ENCODE results near the gene FAM174C.
"Not testable (repeated sequence)": the region's sequence is repeated elsewhere in the genome, so short reads cannot be mapped to it uniquely, and the experiment has no call there.

Gene FAM174C

GRCh38 chr19:1288833-1289685 lies 13.7 kb downstream of the FAM174C start:
- DNase-seq, result no peak

- DNase-seq, result no peak
Observed at GRCh38 chr19:1289686-1290025, 14.3 kb downstream of the FAM174C start.

- no peak for DNase-seq
Observed at GRCh38 chr19:1290196-1290702, 14.9 kb downstream of the FAM174C start.

GRCh38 chr19:1290703-1291651 lies 15.6 kb downstream of the FAM174C start:
- DNase-seq, result no peak

GRCh38 chr19:1291761-1292418 lies 16.6 kb downstream of the FAM174C start:
- no peak for DNase-seq

- no peak for DNase-seq
Observed at GRCh38 chr19:1292419-1293151, 17.3 kb downstream of the FAM174C start.

GRCh38 chr19:1293782-1294604 lies 18.7 kb downstream of the FAM174C start:
- DNase-seq, result no peak

- no peak for DNase-seq
Observed at GRCh38 chr19:1294688-1295087, 19.4 kb downstream of the FAM174C start.

- peak; percentile 32 for DNase-seq
Observed at GRCh38 chr19:1295169-1296012, 20.1 kb downstream of the FAM174C start.

- DNase-seq, result no peak
Observed at GRCh38 chr19:1296078-1296477, 20.7 kb downstream of the FAM174C start.

GRCh38 chr19:1296575-1297271 lies 21.4 kb downstream of the FAM174C start:
- no peak for DNase-seq

- DNase-seq, result no peak
Observed at GRCh38 chr19:1298235-1298634, 22.9 kb downstream of the FAM174C start.

GRCh38 chr19:1299801-1300200 lies 24.5 kb downstream of the FAM174C start:
- no peak for DNase-seq

GRCh38 chr19:1300744-1301490 lies 25.6 kb downstream of the FAM174C start:
- no peak for DNase-seq

- DNase-seq, result no peak
Observed at GRCh38 chr19:1302533-1303239, 27.4 kb downstream of the FAM174C start.

- DNase-seq, result no peak
Observed at GRCh38 chr19:1304197-1304924, 29.0 kb downstream of the FAM174C start.

- DNase-seq, result not testable (repeated sequence)
Observed at GRCh38 chr19:1305354-1305753, 30.0 kb downstream of the FAM174C start.

GRCh38 chr19:1307320-1307719 lies 32.0 kb downstream of the FAM174C start:
- DNase-seq, result no peak
